Neural progenitor cell (in vitro differentiated cells): ENCODE results near the gene BPHL. TPM values are rescaled to one million over a fixed set of nuclear protein-coding genes. Genes with fewer than 3 reads are reported as not detected.

ENCODE experiments used
- DNase-seq: peaks from one replicate; pipeline ENCODE4 v3.0.0-alpha.2; 2016; ENCODE audit warnings: low spot score
- H2AFZ ChIP-seq: fragments of 200-600 bp; sonication (generic); replicated peaks from 2 replicates; pipeline ENCODE4 v1.6.1; 2016; ENCODE audit warnings: antibody characterized with exemption
- H3F3A ChIP-seq: fragments of 200-600 bp; sonication (generic); 2 replicates; pipeline ENCODE4 v1.6.1; 2016; ENCODE audit warnings: antibody characterized with exemption, low read depth
- H3K27ac ChIP-seq: fragments of 200-600 bp; sonication (generic); 2 replicates; pipeline ENCODE4 v1.5.1; 2016; ENCODE audit warnings: mild to moderate bottlenecking
- H3K27me3 ChIP-seq: fragments of 200-600 bp; sonication (generic); 2 replicates; pipeline ENCODE4 v1.6.1; 2016; ENCODE audit warnings: mild to moderate bottlenecking, moderate library complexity
- H3K36me3 ChIP-seq: fragments of 200-600 bp; sonication (generic); 2 replicates; pipeline ENCODE4 v1.5.1; 2016
- H3K4me1 ChIP-seq: fragments of 200-600 bp; sonication (generic); 2 replicates; pipeline ENCODE4 v1.6.1; 2016; ENCODE audit warnings: mixed run types
- H3K4me2 ChIP-seq: fragments of 200-600 bp; sonication (generic); 2 replicates; pipeline ENCODE4 v1.6.1; 2016
- H3K4me3 ChIP-seq: fragments of 200-600 bp; sonication (generic); 2 replicates; pipeline ENCODE4 v1.5.1; 2016
- H3K79me2 ChIP-seq: fragments of 200-600 bp; sonication (generic); 2 replicates; pipeline ENCODE4 v1.6.1; 2016; ENCODE audit warnings: low read depth
- H3K9ac ChIP-seq: fragments of 200-600 bp; sonication (generic); 2 replicates; pipeline ENCODE4 v1.6.1; 2016
- H3K9me3 ChIP-seq: fragments of 200-600 bp; sonication (generic); 2 replicates; pipeline ENCODE4 v1.5.1; 2016; ENCODE audit warnings: low read depth
- H4K20me1 ChIP-seq: fragments of 200-600 bp; sonication (generic); 2 replicates; pipeline ENCODE4 v1.6.1; 2016; ENCODE audit warnings: low read depth
- H3K27ac Mint-ChIP-seq: 3 replicates; pipeline ENCODE4 v1.8.0; 2021; ENCODE audit warnings: mixed read lengths
- H3K27me3 Mint-ChIP-seq: 2 replicates; pipeline ENCODE4 v1.8.0; 2022; ENCODE audit warnings: low read depth, mild to moderate bottlenecking, inconsistent platforms, moderate library complexity, mixed read lengths; ENCODE audit not compliant: insufficient read depth
- H3K36me3 Mint-ChIP-seq: 3 replicates; pipeline ENCODE4 v1.8.0; 2021; ENCODE audit warnings: mixed read lengths
- H3K4me1 Mint-ChIP-seq: 3 replicates; pipeline ENCODE4 v1.8.0; 2021; ENCODE audit warnings: mixed read lengths
- H3K4me3 Mint-ChIP-seq: 3 replicates; pipeline ENCODE4 v1.8.0; 2021; ENCODE audit warnings: mild to moderate bottlenecking, moderate library complexity, mixed read lengths
- H3K9me3 Mint-ChIP-seq: 3 replicates; pipeline ENCODE4 v1.8.0; 2020; ENCODE audit warnings: mixed read lengths
- EZH2 ChIP-seq: fragments of 200-600 bp; sonication (generic); IDR thresholded peaks from 2 replicates; pipeline ENCODE4 v1.6.1; 2017; ENCODE audit warnings: antibody characterized with exemption, mild to moderate bottlenecking, moderate library complexity
- EZH2phosphoT487 ChIP-seq: fragments of 200-600 bp; sonication (generic); IDR thresholded peaks from 2 replicates; pipeline ENCODE4 v1.6.1; 2017; ENCODE audit warnings: antibody characterized with exemption
- total RNA-seq: library from RNA; depleted of rRNA; stranded (reverse); fragments of >200 nt; gene quantifications from 2 replicates; pipeline ENCODE4 v1.2.3, GENCODE V29; 2015; ENCODE audit warnings: low replicate concordance
- TF ChIP-seq, protein P1 (sequence below): fragments of 200-600 bp; sonication (generic); IDR thresholded peaks from 2 replicates; pipeline ENCODE4 v1.5.1; 2017; ENCODE audit warnings: antibody characterized with exemption, mild to moderate bottlenecking

Gene BPHL
- total RNA-seq, 1 donor from 2014 or later = 44.5 TPM

GRCh38 chr6:3142536-3142935, 24.0 kb downstream of the BPHL start:
- H3K9me3 ChIP-seq = no peaks in the 10 kb centered on the region
- Mint-ChIP-seq H3K36me3 (peaks cover 44% of the 10 kb centered on the region), H3K27me3 (peaks cover 5% of the 10 kb centered on the region), H3K4me3 (no peak overlapping the region), H3K9me3 (no peaks in the 10 kb centered on the region), H3K4me1 (peaks cover 10% of the 10 kb centered on the region), H3K27ac (no peak overlapping the region)
- DNase-seq = no peak
- peaks cover 13% of the 10 kb centered on the region for H3K36me3 ChIP-seq
- H3K27me3 ChIP-seq = no peaks in the 10 kb centered on the region
- H3K4me3 ChIP-seq = no peak overlapping the region
- peaks cover 8% of the 10 kb centered on the region for H3F3A ChIP-seq
- H3K4me1 ChIP-seq = peaks cover 9% of the 10 kb centered on the region
- H3K4me2 ChIP-seq = no peak overlapping the region
- H3K79me2 ChIP-seq = no peaks in the 10 kb centered on the region
- TF ChIP-seq, protein P1, sequence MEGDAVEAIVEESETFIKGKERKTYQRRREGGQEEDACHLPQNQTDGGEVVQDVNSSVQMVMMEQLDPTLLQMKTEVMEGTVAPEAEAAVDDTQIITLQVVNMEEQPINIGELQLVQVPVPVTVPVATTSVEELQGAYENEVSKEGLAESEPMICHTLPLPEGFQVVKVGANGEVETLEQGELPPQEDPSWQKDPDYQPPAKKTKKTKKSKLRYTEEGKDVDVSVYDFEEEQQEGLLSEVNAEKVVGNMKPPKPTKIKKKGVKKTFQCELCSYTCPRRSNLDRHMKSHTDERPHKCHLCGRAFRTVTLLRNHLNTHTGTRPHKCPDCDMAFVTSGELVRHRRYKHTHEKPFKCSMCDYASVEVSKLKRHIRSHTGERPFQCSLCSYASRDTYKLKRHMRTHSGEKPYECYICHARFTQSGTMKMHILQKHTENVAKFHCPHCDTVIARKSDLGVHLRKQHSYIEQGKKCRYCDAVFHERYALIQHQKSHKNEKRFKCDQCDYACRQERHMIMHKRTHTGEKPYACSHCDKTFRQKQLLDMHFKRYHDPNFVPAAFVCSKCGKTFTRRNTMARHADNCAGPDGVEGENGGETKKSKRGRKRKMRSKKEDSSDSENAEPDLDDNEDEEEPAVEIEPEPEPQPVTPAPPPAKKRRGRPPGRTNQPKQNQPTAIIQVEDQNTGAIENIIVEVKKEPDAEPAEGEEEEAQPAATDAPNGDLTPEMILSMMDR = no peak
- TF ChIP-seq EZH2phosphoT487 (no peak), EZH2 (no peak)
- H3K9ac ChIP-seq = no peak overlapping the region
- no peaks in the 10 kb centered on the region for H4K20me1 ChIP-seq
- no peak overlapping the region for H2AFZ ChIP-seq
- H3K27ac ChIP-seq = no peak overlapping the region

- TF ChIP-seq, protein P1 = no peak
- TF ChIP-seq EZH2phosphoT487 (no peak), EZH2 (no peak)
- Histone ChIP-seq H3K9me3 (no peaks in the 10 kb centered on the region), H3K27me3 (no peaks in the 10 kb centered on the region), H3K4me1 (peaks cover 9% of the 10 kb centered on the region), H3K27ac (peak overlapping the region; percentile 13), H3K36me3 (peaks cover 8% of the 10 kb centered on the region), H3K4me3 (no peak overlapping the region), H4K20me1 (no peaks in the 10 kb centered on the region), H2AFZ (no peak overlapping the region), H3K79me2 (no peaks in the 10 kb centered on the region), H3K4me2 (no peak overlapping the region), H3K9ac (no peak overlapping the region), H3F3A (peaks cover 8% of the 10 kb centered on the region)
- H3K9me3 Mint-ChIP-seq = no peaks in the 10 kb centered on the region
- H3K4me1 Mint-ChIP-seq = peaks cover 10% of the 10 kb centered on the region
- no peak overlapping the region for H3K27ac Mint-ChIP-seq
- H3K36me3 Mint-ChIP-seq = peaks cover 42% of the 10 kb centered on the region
- H3K27me3 Mint-ChIP-seq = peaks cover 5% of the 10 kb centered on the region
- peak overlapping the region; percentile 10 for H3K4me3 Mint-ChIP-seq
- DNase-seq = no peak
Measured at GRCh38 chr6:3143158-3143557, 24.6 kb downstream of the BPHL start.

DNA sequence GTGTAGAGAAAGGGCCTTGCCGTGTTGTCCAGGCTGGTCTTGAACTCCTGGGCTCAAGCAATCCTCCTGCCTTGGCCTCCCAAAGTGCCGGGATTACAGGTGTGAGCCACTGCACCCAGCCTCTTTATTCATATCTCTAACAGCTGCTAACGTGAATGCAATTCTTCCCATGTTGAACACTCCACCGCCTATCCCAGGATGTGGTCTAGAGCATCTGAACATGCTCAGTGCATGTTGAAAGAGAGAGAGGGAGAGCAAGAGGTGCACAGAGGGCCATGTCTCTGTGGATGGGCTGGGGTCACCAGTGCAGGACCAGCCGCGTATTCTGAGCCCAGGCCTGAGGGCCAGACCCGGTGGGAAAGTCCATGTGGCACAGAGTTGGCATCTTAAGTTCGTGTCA, 26.1 kb downstream of the BPHL start:
- Histone ChIP-seq H3F3A (peaks cover 8% of the 10 kb centered on the region), H3K27ac (no peak overlapping the region)

More for the DNA sequence above, 26.1 kb downstream of the BPHL start:
- peaks cover 5% of the 10 kb centered on the region for H3K27me3 Mint-ChIP-seq
- no peak overlapping the region for H3K4me3 Mint-ChIP-seq
- Histone ChIP-seq H3K4me3 (no peak overlapping the region), H3K4me2 (no peak overlapping the region), H3K79me2 (no peaks in the 10 kb centered on the region), H3K4me1 (peaks cover 9% of the 10 kb centered on the region), H2AFZ (no peak overlapping the region), H3K9me3 (no peaks in the 10 kb centered on the region), H3K36me3 (no peaks in the 10 kb centered on the region), H4K20me1 (no peaks in the 10 kb centered on the region), H3K9ac (no peak overlapping the region), H3K27me3 (no peaks in the 10 kb centered on the region)
- no peak for DNase-seq
- H3K4me1 Mint-ChIP-seq = peaks cover 10% of the 10 kb centered on the region
- peaks cover 41% of the 10 kb centered on the region for H3K36me3 Mint-ChIP-seq
- TF ChIP-seq, protein P1 = no peak
- TF ChIP-seq EZH2 (no peak), EZH2phosphoT487 (no peak)
- peak overlapping the region; percentile 78 for H3K27ac Mint-ChIP-seq
- no peaks in the 10 kb centered on the region for H3K9me3 Mint-ChIP-seq
